ENCODE measurements around the gene LRRC75A. TPM values are rescaled to one million over a fixed set of nuclear protein-coding genes. Genes with fewer than 3 reads are reported as not detected.

Gene LRRC75A
- total RNA-seq, 4 donors from 2014 or later, result 0.26 to 6.0 (median 3.7) TPM

GRCh38 chr17:16496820-16497489 is 5.0 kb upstream of the LRRC75A start:
- Histone ChIP-seq H3K4me1 (no peaks in the 10 kb centered on the region), H3K9me3 (no peaks in the 10 kb centered on the region), H3K4me3 (no peak overlapping the region), H3K36me3 (no peaks in the 10 kb centered on the region), H3K27ac (no peak overlapping the region), H3K27me3 (no peaks in the 10 kb centered on the region)
- intact Hi-C loops (cut with DNase I; ENCODE audit: low total_unique reads), result no loop called here
- no peak for DNase-seq
- no peak for TF ChIP-seq CTCF (IDR thresholded peaks at IDR 0.05)
- no peak for TF ChIP-seq POLR2A (IDR thresholded peaks at IDR 0.05)

- intact Hi-C loops (cut with DNase I; ENCODE audit: low total_unique reads), result no loop called here
- Histone ChIP-seq H3K4me3 (no peak overlapping the region), H3K27me3 (no peaks in the 10 kb centered on the region), H3K9me3 (no peaks in the 10 kb centered on the region), H3K4me1 (peaks cover 0 to 4% of the 10 kb centered on the region in 2 donors), H3K27ac (no peak overlapping the region), H3K36me3 (no peaks in the 10 kb centered on the region)
- DNase-seq, result no peak
- TF ChIP-seq POLR2A (IDR thresholded peaks at IDR 0.05), result no peak
Measured at GRCh38 chr17:16495980-16496819, 4.2 kb upstream of the LRRC75A start.

- H3K36me3 ChIP-seq, result no peaks in the 10 kb centered on the region
- intact Hi-C loops (cut with DNase I; ENCODE audit: low total_unique reads), result no loop called here
- H3K9me3 ChIP-seq, result no peaks in the 10 kb centered on the region
- H3K27me3 ChIP-seq, result no peaks in the 10 kb centered on the region
- no peak for TF ChIP-seq POLR2A (IDR thresholded peaks at IDR 0.05)
- TF ChIP-seq CTCF (IDR thresholded peaks at IDR 0.05), result no peak
- peaks cover 0 to 8% of the 10 kb centered on the region in 2 donors for H3K4me1 ChIP-seq
- DNase-seq, result no peak
- no peak overlapping the region for H3K27ac ChIP-seq
- H3K4me3 ChIP-seq, result no peak overlapping the region
Measured at GRCh38 chr17:16495561-16495960, 3.6 kb upstream of the LRRC75A start.

- TF ChIP-seq CTCF (IDR thresholded peaks at IDR 0.05), result no peak
- TF ChIP-seq POLR2A (IDR thresholded peaks at IDR 0.05), result no peak
- no peak overlapping the region for H3K4me3 ChIP-seq
- no peak for DNase-seq
- H3K4me1 ChIP-seq, result peaks cover 0 to 8% of the 10 kb centered on the region in 2 donors
- H3K36me3 ChIP-seq, result no peaks in the 10 kb centered on the region
- no peaks in the 10 kb centered on the region for H3K9me3 ChIP-seq
- H3K27me3 ChIP-seq, result no peaks in the 10 kb centered on the region
- no peak overlapping the region for H3K27ac ChIP-seq
- intact Hi-C loops (cut with DNase I; ENCODE audit: low total_unique reads), result no loop called here
Measured at GRCh38 chr17:16494059-16494458, 2.1 kb upstream of the LRRC75A start.

GRCh38 chr17:16493531-16494046 is 1.6 kb upstream of the LRRC75A start:
- intact Hi-C loops (cut with DNase I; ENCODE audit: low total_unique reads), result no loop called here
- TF ChIP-seq POLR2A (IDR thresholded peaks at IDR 0.05), result no peak
- TF ChIP-seq CTCF (IDR thresholded peaks at IDR 0.05), result no peak
- H3K36me3 ChIP-seq, result no peaks in the 10 kb centered on the region

More at GRCh38 chr17:16493531-16494046, 1.6 kb upstream of the LRRC75A start:
- no peak overlapping the region for H3K27ac ChIP-seq
- no peak overlapping the region for H3K4me3 ChIP-seq
- peaks cover 0 to 8% of the 10 kb centered on the region in 2 donors for H3K4me1 ChIP-seq
- H3K9me3 ChIP-seq, result no peaks in the 10 kb centered on the region
- DNase-seq, result no peak
- no peaks in the 10 kb centered on the region for H3K27me3 ChIP-seq

Measured in uterus (tissue), 4 donors.